ENCODE data around the gene JHY.

The JHY gene

DNA sequence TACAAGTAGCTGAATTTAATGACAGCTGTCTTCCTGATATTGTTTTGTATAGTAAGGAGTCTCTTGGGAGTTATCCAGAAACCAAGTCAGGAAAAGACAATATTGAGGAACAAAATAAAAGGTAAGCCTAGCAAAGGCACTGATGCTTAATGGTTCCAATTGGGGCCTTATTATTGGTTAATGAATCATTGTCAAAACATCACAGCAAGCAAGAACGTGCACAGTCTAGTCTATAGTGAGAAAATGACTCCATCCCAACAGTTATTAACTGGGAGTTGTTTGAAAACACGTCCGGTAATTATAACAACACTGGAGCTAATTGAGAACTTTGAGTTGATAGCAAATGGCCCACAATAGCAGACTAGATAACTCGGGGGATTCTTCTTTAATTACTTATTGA is 81.4 kb downstream of the JHY start:
- no peak for FAIRE-seq

DNA sequence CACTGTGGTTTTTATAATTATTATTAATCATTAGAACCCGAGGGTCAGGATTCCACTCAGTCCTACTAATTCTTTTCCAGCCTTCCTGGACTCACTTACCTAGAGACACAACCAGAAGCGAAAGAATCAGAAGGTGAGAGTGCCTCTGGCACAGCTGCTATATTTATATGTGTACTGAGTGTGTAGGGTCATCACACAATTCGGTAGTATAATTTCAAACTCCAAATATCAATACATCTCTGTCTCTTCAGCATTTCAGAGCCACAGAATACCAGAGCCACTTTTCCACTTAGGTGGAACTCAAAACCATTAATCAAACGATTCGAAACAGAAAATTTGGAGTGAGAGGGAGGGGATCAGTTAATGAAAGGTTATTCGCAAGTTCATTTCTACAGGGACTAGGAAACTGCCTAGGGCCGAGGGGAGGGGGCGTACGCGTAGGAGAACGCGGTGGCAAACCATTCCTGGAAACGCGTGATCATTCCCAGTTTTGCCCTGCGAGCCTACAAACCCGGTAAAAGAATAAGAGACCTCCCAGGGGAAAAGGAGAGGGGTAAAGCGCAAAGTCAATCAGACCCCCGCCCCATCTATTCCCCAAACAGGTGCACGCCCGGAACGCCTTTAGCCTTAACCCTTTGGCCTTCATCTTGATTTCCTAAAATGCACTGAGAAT is 93.6 kb downstream of the JHY start:
- FAIRE-seq, result no peak

DNA sequence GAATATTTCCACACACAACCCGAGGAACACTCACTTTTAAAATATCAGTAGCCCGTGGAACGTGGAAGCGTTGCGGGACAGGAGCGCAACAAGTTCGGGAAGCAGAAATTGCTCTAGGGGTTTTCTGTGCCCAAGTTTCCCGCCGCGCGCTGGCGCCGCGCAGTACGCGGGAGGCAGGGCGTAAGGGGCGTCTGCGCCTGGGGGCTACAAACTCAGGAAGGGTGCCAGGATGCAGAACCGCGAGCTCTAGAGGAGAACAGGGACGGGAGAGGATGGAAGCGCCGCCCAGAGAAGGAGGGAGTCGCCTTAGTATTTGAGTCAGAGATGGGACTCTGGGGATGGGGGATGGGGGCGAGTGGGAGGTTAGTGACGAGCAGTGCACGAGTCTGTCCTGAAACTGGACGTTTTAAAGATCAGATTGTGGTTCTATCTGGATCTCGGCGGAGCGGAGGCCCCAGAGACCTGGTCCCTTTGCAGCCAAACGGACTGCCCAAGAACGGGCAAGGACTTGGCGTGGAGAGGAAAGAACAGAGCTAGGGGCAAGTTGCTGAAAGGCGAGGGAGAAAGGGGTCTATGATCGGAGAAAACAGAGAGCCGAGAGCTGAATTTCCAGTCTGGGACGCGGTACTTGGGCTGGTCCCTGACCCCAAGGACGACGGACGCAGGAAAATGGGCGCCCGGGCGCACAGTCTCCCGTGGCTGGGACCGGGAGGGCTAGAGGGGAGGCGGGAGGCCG is 94.3 kb downstream of the JHY start:
- FAIRE-seq, result no peak

DNA sequence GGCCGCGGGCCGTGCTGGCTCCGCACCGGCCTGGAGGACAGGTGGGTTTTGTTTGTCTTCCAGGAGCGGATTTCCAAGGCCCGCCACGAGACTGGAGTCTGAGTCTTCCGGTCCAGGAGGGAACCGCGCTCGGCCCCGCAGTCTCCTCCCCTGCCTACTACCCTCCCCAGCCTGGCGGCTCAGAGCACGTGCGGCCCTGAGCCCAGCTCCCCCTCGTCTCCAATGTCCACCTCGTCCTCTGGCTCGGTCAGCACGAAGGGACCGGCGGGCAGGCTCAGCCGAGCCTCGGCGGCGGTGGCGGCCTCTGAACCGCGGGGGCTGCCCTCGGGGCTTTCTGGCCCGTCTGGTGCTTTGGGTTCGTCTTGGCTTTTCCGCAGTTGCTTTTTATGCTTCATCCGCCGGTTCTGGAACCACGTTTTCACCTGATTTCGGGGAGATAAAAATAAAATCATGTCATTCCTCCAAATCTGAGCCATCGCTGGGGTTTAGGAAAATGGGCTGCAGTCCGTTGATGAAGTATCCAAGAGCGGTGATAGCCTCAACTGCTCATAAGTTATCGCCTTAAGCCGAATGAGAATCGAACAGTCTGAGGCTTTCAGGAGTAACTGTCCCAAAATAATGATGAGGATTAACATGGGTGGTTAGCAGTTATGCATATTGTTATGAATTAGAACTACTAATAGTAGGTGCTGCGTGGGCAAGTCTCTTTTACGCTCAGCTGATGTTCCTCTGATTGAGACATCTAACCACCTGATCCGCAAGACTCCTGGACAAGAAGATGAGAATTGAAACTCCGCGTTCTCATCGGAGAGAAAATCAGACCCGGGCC is 95.1 kb downstream of the JHY start:
- FAIRE-seq, result no peak

DNA sequence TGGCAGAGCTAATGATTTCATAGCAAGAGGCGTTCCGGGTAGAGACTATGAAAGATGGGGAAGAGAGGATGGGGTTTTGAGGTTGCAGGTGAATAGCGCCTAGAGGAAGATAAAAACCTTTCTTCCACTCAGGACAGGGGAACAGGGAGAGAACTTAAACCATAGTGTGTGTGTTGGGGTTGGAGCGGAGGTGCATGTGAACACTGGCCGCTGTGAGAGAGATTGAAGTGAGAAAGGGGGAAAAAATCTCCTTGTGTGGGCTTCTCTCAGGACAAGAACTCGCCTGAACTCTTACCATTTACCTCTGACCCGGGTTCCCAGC is 95.7 kb downstream of the JHY start:
- FAIRE-seq, result no peak

DNA sequence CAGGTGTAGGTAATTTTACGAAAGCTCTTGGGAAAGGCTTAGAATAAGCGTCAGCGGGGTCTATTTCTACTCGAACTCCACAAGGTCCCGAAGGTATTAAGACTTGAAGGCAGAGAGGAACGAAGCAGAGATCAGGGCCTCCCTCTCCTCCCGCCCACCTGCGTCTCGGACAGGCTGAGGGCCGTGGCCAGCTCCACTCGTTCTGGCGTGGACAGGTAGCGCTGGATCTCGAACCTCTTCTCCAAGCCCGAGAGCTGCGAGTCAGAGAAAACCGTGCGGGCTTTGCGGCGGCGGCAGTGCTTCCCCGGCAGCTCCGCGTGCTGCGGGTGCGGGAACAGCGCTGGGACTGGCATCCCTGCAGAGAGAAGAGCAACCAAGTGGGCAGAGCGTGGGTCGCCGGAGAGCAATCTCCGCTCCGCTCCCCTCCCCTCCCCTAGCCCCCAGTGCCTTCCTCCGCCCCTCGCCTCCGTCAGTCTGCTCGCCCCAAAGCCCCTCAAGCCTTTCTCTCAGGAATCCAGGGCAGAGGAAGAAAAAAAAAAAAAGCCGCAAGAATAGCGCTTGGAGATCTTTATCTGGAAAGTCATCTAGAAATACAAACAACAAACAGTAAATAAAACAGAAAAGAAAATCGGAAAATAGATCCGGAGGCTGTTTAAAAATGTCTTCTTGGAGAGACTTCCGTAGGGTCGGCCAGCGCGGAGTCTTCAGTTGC is 96.7 kb downstream of the JHY start:
- no peak for FAIRE-seq

DNA sequence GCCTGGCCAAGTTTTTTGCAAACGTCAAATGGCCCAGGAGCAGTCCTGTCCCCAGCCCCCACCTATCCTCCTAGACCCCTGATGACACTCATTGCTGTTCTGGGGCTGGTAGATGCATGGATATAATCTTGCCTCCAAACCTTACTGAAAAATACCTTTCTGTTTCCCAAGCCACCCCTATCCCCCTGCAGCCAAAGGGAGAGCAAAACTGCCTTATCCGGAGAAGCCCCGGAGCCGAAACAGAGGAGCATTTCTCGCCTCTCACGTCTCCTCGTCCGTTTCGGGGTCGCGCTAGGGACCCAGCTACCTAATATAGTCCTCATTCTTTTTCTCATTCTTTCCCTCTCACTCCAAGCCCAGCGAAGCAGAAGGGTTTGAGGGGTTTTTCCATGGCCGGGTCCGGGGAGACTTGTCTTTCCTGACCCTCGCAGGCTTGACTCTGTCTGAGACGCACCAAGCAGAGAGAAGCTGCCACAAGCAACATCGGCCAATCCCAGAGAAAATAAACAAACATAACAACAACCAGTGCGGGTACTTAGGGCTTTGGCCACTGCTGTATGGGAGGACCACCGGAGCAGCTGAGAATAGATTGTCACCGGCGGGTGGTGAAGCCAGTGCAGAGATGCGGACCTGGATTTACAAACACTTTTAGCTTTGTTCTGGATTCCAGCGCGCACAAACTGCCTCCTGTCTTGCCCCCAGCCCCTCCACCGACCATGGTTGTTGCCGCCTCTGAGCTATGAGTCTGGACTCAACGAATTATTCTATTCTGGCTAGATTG is 97.4 kb downstream of the JHY start:
- no peak for FAIRE-seq

DNA sequence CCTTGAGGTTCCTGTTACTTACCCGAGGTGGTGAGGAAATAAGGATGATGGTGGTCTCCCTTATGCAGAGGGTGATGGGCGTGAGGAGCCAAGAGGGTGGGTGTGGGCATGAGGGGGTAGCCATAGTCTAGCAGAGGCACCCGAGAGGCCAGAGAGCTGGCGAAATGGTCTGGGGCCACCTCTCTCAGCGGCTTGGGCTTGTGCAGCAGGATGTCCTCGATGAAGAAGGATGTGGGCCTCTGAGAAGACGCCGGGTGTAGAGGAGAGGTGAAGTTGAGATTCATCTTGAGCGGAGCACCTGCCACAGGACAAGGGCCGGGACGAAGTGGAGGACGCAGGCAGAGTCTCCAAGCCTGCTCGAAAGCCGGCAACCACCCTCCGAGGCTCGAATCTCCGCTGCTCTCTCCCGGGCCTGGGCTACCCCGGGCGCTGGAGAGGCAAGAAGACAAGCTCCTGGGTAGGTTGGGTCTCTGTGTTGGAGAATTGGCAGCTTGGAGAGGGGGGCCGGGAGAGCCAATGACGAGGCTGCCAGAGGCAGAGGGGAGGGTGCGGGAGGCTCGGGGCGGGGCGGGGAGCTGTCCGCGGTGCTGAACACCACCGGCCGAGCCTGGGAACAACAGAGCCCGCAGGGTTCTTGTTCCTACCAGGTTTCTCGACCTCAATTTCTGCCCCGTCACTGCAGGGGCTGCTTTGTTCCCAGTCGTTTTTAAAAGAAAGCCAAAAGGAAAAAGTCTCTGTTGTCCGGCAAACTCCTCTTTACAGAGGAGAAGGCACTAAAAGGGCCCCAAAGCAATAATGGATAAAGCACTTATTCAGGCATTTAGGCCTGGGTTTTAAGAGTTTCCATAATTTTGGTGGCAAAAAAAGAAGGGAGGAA is 99.1 kb downstream of the JHY start, which contains the start of gene BSX:
BSX (minus strand) TSS at position 447 of the 877 bp plus-strand sequence; CDS start at position 284, 163 bp downstream.
- FAIRE-seq, result no peak

DNA sequence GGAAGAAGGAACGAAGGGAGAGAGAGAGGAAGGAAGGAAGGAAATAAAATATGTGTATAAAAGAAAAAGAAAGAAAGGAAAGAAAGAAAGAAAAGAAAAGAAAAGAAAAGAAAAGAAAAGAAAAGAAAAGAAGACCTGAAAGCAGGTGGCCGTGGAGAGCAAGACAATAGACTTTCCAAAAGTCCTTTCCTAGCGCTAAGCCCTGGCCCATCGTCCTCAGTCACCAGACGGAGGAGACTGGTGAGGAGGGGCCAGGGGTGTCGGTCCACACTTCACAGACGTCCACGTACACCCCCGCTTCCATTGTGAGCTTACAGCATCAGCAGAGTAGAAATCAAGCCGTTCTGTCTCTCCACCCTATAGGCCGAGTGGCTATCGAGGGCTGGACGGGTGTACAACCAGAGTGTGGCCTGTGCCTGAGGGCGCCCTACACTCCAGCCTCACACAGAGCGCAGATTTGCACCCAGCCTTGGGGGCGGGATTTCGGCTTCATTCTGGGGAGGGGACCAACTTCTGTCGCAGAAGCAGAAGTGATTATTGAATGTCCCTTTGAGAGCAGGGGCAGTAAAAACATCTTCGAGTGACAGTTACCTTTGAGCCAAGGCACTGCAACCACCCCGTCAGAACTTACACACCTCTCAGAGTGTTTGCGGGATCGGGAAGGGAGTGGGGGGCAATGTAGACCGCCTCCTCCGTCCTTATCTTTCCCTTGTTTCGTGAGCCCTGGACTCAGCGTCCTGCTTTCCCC is 101.1 kb downstream of the JHY start:
- FAIRE-seq, result no peak

DNA sequence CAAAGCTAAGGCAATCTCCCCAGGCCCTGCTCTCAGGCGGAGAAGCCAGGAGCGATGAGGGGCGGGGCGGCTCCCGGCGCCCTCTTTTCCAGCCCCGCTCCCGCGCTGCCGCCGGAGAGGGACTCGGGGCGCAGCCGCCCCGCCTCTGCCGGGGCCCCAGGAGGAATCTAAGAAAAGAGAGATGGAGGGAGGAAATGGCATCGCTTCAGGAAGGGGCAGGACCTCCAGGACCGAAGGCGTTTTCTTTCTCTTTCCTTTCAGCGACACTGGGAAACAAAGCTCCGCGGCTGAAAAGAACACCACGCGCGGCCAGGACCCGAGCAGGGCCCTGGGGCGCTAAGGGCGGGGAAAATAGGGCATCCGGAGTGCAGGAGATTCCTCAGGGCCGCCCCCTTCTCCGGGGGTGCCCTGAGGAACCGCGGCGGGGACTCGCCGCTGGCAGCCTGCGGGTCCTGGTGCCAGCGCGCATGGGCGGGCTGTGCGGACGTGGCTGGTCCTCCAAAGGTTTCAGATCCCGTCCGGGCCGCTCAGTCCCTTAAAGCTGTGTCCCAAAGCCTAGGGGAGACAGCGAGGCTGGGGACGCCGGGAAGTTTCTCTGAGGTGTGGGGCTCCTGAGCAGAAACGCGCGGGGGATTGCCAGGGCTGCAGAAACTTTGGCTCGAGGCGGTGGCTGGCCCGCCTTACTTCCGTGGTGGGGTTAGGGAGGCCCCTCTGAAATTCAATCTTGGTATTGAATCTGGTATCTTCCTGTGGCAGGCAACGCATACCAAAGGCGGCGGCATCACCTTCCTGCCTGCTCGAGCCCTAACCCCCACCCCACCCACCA is 101.8 kb downstream of the JHY start:
- no peak for FAIRE-seq

DNA sequence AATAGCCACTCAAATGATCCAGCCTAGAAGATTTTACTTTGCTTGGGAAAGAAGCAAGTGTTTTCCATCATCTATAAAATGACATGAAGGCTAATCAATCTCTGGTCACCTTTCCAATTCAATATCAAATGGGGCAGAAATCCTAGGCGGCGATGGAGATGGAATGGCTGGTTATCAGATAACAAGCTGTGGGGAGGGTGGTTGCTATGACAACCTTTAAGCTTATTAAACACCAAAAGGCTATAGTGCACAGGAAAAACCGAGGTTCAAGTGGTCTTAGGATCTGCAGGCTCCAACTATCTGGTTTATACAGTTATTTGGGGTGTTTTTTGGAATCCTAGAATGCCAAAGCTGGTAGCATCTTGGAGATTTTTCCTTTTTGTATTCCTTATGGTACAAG is 113.0 kb downstream of the JHY start:
- no peak for FAIRE-seq

DNA sequence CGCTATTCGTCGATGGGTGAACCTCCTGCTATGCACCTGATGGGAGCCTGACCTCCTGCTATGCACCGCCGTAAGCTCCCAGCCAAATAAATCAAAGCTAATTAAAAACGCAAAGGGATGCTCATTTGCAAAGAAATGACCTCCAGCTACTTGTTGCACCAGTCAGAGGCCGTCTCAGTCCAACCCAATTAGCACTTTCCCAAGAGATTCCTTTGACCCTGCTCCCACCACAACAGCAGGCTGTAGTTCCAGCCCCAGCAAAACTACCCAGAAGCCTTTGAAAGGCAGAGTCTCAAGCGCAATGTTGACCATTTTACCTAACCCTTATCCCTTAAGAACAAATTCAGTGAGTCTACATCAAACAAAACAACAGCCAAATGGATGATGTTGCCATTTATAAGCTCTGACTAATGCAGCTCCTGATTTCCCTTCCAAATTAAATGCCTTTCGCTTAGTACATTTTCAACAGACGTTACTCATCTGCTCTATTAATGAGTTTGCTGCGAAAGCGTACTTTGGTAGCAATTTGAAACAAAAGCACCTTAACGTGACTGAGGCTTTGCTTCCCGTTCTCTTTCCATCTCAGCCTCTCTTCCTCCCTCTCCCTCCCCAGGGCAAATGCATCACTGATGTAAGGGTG is 116.3 kb downstream of the JHY start:
- no peak for FAIRE-seq

DNA sequence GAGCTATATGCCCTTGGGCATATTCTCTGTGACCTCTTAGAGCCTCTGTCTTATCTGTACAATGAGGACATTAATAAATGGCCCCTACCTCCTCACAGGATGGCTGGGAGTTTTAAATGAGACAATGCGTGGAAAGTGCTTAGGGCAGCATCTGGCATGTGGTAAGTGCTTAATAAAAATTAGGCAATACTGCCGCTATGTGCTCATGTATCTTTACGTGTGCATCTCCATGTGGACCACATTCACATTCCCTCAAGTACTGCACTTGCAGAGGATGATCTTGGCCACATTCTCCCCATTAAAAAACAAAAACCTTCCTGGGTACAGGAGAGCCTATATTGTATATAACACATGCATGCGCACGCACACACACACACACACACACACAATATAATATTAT is 118.2 kb downstream of the JHY start:
- no peak for FAIRE-seq

DNA sequence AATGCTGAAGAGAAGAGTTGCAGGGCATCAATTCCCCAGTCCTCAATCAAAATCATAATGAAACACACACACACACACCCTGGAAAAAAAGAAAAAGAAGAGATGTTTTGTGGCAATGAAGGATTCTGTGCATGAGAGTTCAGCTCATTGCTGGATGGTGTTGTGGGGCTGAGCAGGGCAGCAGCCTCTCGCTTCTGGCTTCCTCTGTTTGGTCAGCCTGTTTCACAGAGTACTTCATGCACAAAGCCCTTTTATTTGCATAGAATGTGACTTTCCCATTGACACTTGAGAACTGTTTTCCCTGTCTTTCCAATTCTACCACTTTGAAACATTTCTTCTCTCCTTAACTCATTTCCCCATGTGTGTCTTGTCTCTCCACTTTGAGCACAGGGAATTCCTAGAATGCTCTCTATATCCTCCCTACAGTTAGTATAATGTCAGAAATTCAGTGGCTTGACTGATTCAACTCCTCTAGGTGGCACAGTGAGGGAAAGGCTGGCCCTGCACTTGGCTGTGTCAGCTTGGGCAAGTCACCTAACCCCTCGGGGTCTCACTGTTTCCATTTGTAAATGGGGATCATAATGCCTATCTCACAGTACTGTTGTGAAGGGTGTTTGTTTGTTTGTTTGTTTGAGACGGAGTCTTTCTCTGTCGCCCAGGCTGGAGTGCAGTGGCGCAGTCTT is 124.4 kb downstream of the JHY start:
- no peak for FAIRE-seq

Measured in TTC549 (cell line).